IPS-NIHi7 (cell line): ENCODE measurements around the gene MRPL39.
A peak's percentile ranks its signal among the peaks of the same experiment; 100 is the strongest.

Experiments
- DNase-seq: peaks from one replicate; pipeline ENCODE4 v3.0.0; 2012; ENCODE audit warnings: mixed read lengths; ENCODE audit errors: extremely low spot score

The MRPL39 gene

DNA sequence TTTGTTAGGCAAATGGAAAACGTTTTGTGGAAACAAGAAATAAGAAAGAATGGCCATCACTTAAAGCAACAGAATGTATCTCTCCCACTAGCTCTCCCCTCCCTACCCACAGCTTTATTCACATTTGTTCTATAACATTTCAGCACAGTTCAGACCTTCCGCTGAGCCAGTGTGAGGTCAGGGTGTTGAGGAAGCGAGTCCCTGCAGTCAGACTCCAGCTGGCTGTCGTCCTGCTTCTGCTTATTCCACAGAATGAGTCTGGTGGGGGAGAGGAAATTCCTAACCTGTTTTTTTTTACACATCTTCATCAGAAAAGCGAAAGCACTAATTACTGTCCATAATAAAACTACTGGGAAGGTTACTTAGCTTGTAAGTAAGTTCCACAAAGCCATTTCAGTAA is 39.0 kb downstream of the MRPL39 start:
- no peak for DNase-seq

DNA sequence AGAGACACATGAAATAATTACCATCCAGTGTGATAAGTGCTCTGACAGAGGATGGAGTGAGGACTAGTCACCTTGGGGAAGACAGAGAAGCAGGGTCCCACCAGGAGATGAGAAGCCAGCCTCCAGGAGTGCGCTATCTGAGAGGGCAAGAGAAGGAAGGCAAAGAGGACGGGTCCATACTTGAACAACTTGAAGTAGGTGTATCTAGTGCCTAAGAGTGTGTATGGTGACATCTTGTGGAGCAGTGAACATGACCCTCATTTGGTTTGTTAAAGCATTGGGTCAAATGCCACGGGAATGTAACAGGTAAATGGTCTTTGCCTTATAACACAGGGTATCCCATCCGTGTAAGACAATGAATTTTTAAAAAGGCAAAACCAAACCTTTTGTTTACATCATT is 39.8 kb downstream of the MRPL39 start:
- DNase-seq, result no peak

DNA sequence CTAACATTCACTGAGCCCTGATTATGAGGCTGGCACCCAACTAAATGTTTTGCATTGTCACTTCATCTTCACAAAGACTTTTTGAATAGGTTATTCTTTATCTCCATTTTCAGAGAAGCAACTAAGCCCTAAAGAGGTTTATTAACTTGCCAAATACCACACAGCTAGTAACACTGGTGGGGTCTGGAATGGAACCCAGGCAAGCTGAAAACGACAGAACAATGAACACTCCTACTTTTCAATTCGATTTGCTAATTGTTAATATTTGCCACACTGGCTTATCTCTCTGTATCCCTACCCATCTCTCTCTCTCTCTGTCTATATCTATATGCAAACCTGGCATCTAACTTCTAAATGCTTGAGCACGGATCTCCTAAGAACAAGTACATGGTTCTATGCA is 40.6 kb downstream of the MRPL39 start:
- DNase-seq, result no peak

DNA sequence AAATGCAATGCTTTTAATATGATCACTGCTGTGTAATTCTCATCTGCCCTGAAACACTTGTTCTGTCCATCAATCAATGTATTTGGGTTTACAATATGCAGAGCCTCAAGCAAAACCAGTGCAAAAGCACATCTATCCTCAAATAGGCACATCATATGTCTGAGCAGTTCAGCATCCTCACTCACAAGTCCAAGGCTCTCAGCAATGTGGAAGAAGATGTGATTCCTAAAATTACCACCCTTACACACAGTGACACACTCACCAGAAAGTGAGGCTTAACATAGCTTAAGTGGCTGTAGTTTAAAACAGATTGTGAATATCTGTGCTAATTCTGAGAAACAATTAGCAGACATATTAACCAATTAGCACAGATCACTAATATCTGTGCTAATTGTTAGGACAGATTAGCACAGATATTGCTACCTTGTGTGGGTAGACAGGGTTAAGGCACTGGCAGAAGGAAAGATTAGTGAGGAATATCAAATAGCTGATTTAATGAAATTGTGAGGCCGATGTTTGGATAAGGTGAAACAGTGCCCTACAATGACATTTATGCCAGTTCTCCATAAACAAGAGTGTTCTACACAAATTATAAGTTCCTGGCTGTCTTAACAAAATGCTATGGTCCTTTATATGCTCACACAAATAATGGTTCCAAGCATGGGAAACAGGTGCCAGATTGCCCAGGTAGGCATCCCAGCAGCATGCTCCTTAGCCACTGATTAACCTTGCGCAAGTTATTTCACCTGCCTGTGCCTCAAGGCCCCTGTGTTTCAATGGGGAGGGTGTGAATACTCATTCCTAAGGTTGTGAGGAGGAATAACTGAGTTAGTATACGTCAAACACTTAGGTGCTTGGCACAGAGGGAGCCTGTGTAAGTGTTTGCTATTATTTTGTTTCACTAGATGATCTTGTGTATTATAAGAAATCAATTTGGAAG is 41.7 kb downstream of the MRPL39 start:
- DNase-seq, result no peak

DNA sequence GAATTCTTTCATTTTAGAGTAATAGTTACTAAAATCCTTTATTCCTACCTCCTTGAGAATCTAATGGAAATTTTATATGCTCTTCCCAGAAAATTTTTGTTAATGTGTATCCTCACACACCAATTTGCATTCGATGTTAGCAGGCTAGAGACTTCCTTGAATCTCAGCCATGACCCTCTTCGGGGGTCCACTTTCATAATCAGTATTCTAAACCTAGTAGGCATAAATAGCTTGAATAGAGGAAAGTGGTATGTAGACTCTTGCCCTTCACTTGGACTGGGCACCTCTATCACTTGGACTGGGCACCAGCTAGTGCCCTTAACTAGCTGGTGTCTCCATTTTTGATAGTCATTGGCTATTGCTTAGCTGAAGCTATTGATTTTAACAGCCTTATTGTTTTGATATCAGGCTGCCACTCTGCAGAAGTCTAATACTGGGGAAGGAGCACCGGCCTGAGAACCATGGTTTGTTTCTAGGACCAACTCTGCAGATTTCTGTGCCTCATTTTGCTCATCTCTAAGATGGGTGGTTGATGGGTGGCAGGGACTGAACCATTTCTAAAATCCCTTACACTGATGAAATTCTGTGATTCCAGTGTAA is 42.8 kb downstream of the MRPL39 start:
- DNase-seq, result no peak

DNA sequence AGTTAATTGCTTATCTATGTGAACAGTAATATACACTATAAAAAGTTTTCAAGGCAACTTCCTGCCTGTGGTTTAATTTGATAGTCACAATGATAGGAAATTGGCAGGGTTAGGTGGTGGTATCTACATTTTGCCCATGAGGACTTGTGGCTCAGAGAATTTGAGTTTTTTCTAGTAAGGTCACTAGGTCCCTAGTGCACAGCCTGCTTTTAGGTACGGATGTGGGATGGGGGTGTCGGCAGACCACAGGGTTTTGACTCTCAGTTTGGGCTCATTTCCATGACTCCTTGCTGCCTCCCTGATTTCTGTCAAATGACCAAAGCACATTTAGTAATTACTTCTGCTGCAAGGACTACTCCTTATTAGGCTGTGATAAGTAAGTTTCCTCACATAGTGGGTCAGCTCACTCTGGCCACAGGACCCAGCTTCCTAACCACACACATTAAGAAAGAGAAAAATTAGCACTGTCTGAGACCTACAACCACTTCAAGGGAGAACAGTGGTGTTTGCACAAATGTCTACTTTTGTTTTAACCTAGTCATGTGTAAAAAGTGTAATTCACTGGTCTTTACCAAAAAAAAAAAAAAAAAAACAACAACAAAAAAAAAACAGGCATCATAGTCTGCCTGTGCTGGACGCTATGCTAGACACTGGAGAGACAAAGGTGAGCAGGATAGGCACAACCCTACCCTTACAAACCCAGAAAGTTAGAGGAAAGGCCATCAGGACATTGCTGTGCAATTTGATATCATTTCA is 43.7 kb downstream of the MRPL39 start:
- no peak for DNase-seq

DNA sequence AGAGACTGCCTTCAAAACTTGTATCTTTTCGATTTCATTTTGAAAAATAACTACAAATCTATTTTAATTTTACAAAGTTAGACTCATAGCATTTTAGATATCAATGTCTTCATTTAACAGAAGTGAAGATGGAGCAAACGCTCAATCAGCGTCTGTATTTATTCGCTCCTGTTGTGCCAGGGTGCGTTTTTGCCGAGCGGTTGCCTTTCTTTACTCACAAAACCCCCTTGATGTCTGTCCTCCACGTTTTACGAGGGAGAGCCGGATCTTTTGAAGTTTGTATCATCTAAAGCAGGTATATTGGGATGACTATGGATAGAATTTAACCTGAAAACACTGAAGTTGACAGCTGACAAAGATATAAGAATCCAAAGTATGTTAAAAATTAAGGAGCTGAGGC is 44.6 kb downstream of the MRPL39 start:
- no peak for DNase-seq

DNA sequence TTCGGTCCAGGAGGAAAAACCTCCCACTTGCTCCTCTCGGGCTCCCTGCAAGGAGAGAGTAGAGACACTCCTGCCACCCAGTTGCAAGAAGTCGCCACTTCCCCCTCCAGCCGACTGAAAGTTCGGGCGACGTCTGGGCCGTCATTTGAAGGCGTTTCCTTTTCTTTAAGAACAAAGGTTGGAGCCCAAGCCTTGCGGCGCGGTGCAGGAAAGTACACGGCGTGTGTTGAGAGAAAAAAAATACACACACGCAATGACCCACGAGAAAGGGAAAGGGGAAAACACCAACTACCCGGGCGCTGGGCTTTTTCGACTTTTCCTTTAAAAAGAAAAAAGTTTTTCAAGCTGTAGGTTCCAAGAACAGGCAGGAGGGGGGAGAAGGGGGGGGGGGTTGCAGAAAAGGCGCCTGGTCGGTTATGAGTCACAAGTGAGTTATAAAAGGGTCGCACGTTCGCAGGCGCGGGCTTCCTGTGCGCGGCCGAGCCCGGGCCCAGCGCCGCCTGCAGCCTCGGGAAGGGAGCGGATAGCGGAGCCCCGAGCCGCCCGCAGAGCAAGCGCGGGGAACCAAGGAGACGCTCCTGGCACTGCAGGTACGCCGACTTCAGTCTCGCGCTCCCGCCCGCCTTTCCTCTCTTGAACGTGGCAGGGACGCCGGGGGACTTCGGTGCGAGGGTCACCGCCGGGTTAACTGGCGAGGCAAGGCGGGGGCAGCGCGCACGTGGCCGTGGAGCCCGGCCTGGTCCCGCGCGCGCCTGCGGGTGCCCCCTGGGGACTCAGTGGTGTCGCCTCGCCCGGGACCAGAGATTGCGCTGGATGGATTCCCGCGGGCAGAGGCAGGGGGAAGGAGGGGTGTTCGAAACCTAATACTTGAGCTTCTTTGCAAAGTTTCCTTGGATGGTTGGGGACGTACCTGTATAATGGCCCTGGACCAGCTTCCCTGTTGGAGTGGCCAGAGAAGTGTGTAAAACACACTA is 45.3 kb downstream of the MRPL39 start:
- DNase-seq, result peak; percentile 85

DNA sequence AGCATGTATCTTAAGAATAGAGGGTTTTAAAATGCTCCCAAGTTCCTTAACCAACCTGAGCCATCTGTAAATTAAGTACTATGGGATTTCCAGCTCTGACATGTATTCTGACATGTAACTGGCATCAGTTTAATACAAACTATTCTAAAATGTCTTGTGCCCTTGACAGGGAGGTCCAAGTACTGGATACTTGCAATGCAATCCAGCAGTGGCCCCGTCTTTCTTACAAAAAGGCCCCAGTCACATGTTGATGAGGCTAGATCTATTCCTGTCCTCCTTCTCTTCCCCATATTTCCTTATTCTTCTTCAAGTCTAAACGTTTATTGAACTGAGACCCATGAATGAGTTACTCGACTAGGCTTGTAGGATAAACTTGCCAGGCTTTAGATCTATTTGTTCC is 46.4 kb downstream of the MRPL39 start:
- DNase-seq, result no peak

DNA sequence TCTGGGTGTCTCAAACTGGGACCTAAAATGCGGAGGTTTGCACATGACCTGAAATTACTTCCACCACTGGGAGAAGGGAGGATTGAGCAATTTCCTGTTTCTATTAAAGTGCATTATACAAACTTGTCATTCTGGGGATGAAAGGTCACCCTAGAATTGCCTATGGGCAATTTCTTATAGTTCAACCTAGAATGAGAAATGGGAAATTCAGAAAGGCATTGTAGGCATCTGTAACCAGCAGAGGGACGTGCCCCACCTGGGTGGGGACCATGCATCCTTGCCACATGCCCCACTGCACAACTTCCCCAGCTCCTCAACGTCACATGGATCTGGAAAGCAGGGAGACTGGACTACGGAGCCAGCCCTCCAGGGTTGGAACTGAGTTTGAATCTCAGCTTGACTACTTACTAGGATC is 47.0 kb downstream of the MRPL39 start:
- no peak for DNase-seq

DNA sequence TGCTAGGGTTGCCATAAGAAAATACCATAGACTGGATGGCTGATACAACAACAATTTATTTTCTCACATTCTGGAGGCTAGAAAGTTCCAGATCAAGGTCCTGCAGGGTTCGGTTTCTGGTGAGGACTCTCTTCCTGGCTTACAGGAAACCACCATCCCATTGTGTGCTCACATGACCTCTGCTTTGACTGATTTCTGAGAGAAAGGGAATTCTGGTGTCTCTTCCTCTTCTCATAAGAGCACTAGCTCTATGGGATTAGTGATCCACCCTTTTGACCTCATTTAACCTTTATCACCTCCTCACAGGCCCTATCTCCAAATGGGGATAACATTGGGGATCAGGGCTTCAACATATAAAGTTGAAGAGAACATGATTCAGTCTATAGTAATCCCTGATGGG is 47.5 kb downstream of the MRPL39 start:
- no peak for DNase-seq

DNA sequence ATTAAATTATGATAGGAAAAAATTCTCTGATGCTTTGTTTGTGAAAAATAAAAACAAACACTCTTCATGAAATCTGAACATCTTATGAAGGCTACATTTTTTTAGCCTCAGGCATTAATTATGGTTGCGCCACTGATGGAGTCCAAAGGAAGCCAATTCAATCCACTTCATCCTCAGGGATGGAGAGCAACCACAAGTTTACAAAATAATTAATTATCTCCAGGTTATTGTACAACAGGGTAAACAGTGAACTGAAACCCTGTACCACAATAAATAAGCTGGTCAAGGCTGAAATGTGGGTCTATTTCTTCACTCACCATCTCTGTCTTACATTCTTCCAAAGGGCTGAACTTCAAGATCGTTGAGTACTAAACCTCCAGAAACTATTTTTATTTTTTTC is 49.2 kb downstream of the MRPL39 start:
- DNase-seq, result no peak

DNA sequence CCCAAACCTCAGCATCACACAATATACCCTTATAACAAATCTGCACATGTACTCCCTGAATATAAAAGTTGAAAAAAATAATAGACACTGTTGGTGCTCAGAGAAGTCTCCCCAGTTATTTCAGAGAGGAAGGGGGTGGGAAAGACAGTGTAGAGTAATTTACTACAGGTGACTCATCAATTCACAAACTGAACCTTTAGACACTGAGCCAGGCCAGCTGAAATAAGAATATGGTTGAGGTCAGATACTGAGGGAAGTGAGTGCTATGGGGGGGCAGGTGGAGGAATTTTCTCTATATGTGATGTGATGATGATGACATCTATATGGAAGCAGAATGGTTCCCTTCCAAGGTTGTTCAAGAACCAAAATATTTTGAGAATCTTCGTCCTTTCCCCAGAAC is 50.1 kb downstream of the MRPL39 start:
- no peak for DNase-seq

DNA sequence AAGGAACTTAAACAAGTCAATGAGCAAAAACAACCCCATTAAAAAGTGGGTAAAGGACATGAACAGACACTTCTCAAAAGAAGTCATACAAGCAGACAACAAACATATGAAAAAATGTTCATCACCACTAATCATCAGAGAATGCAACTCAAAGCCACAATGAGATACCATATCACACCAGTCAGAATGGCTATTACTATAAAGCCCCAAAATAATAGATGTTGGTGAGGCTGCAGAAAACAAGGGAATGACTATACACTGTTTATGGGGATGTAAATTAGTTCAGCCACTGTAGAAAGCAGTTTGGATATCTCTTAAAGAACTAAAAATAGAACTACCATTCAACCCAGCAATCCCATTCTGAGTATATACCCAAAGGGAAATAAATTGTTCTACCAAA is 51.2 kb downstream of the MRPL39 start:
- no peak for DNase-seq

DNA sequence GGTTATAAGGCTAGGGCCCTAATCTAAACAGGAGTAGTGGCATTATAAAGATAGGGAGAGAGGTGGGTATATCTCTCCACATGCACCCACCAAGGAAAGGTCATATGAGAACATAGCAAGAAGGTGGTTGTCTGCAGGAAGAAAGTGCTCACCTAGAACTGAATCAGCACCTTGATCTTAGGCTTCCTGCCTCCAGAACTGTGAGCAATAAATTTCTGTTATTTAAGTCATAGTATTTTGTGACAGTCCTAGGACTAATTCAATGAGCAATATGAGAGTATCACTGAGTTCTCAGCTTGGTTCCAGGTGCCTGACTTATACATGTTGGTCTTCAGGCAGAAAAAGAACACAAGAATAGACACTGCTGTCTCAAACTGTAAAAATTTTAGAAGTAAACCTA is 51.8 kb downstream of the MRPL39 start:
- no peak for DNase-seq

DNA sequence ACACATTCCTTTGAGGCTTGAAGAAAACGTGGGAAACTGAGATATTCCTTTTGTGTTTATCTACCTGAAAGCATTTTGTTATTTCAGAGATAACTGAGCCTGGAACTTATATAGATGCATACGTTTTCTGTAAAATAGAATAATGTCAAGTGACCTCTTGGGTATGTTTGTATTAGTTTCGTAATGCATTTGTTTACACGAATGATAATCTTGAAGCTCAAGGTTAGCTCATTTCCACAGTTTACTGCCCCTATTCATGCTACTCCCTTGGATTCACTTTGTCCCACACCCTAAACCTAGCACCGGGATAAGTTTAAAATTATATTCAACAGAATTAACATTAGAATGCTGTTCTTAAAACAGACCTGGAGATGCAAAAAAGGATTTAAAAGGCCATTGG is 54.4 kb downstream of the MRPL39 start:
- DNase-seq, result no peak

DNA sequence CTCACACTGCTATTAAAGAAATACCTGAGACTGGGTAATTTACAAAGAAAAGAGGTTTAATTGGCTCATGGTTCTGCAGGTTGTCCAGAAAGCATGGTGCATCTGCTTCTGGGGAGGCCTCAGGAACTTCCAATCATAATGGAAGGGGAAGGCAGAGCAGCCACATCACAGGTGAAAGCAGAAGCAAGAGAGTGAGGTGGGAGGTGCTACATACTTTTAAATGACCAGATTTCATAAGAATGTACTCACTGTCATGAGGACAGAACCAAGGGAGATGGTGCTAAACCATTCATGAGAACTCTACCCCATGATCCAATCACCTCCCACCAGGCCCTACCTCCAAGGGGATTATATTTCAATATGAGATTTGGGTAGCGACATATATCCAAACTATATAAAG is 55.7 kb downstream of the MRPL39 start:
- no peak for DNase-seq

DNA sequence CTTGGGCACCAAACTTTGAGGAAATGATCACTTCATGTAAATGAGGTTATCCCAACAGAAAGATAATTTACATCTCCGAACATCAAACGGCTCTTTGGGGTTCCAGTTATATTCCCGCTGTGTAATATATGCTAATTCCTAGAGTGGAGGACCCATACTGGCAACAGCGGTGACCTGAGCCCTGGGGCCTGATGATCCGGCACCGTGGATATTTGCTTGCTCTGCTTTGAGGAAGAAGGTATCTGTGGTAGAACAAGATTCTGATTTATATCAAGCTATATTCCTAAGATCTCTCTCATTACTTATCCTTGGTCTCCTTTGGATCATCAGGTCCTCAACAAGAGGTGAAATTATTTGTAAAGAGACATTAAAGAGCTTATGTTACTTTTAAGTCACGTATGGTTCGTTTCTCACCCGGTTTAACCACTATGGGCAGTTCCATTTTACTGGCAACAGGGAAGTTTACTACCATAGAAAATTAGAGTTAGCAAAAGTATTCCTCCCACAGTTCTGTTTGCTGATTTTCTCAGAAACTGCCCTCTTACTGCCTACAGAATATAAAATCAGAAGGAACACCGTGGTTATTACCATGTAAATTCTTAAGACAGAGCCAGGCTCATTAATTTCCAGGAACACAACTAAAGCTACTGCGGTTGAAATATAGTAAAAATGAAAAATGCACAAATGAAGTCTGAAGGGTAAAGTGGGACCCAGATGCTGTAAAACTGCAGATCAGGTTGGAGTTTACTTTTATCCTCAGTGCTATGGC is 56.7 kb downstream of the MRPL39 start:
- no peak for DNase-seq

DNA sequence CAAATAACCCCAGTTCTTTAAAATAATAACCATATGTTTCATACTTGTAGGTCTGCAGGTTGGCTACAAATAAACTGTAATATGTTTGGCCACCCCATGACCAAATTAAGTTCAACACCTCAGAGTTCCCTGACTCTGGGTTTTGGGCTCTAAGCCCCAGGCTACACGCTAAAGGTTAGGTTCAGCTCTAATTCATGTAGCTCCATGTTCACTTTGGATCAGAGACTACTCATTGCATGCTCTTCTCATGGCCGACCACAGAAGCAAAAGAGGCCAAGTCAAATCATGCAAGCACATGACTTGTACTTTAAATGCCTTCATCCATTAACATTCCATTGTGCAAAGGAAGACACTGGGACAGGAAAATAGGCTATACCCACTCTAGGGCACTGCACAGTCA is 66.2 kb downstream of the MRPL39 start:
- DNase-seq, result no peak

DNA sequence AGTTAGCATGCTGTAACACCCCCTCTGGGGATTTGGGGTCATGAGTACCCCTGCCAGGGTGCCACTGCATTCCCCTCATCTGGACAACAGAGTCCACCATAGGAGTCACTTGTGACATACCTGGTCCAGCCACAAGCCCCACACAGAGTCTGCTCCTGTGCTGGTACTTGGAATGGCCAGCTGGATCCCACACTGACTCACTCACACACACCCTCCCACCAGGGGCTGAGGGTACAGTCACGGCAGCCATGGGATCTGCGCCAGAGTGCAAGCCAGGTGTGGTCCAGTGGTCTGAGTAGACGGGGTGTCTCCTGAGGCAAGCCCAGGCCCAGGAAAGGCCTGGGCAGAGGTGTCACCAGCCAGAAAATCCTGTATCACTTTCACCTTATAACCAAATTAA is 67.7 kb downstream of the MRPL39 start:
- DNase-seq, result no peak

DNA sequence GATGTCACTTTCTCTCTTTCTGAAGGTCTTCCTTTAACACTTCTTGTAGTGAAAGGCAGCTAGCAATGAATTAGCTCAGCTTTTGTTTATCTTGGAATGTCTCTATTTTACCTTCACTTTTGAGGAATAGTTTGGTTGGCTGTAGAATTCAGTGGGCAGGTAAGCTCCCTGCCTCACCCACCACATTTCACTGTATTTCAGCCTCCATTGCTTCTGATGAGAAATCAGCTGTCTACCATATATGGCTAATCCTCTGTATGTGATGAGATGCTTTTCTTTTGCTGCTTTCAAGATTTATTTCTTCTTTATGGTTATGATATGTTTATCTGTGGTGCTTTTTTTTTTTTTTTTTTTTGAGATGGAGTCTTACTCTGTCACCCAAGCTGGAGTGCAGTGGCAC is 70.1 kb downstream of the MRPL39 start:
- DNase-seq, result no peak
